ENCODE results near the gene DYRK2.

DYRK2 gene

GRCh38 chr12:67661311-67662021 lies 12.9 kb downstream of the DYRK2 start:
- H4K20me1 ChIP-seq (ENCODE audit: insufficient read depth, low read length), result no peaks in the 10 kb centered on the region
- no peak for TF ChIP-seq EZH2phosphoT487 (IDR thresholded peaks at IDR 0.05; ENCODE audit: low read length)
- TF ChIP-seq CTCF (IDR thresholded peaks at IDR 0.05; ENCODE audit: low read length), result no peak
- no peak for TF ChIP-seq EZH2 (optimal IDR thresholded peaks at IDR 0.05; ENCODE audit: low read depth, low read length)
- no peak overlapping the region for H3K27ac ChIP-seq (ENCODE audit: low read length)
- no peak for DNase-seq
- no peak overlapping the region for H3K9ac ChIP-seq (ENCODE audit: low read length)
- H3K4me1 ChIP-seq (ENCODE audit: low read length), result no peaks in the 10 kb centered on the region
- H3F3A ChIP-seq (ENCODE audit: insufficient read depth, low read length), result no peaks in the 10 kb centered on the region
- no peak overlapping the region for H3K4me2 ChIP-seq (ENCODE audit: low read depth, low read length)
- peaks cover 14% of the 10 kb centered on the region; the same call in 1 of the 2 replicates for H3K36me3 ChIP-seq (replicated peaks; ENCODE audit: insufficient read depth, low read length)
- H3K9me3 ChIP-seq (replicated peaks; ENCODE audit: insufficient read depth, low read length), result no peaks in the 10 kb centered on the region
- H3K27me3 ChIP-seq (replicated peaks; ENCODE audit: insufficient read depth, low read length), result no peaks in the 10 kb centered on the region
- H3K79me2 ChIP-seq (ENCODE audit: low read length), result peaks cover 61% of the 10 kb centered on the region
- H3K9me2 ChIP-seq (replicated peaks; ENCODE audit: insufficient read depth, low read length), result no peaks in the 10 kb centered on the region
- H2AFZ ChIP-seq (ENCODE audit: low read length), result no peak overlapping the region
- H3K4me3 ChIP-seq (ENCODE audit: low read length), result no peak overlapping the region

- Histone ChIP-seq H3K4me1 (ENCODE audit: low read length) (no peaks in the 10 kb centered on the region), H4K20me1 (ENCODE audit: insufficient read depth, low read length) (no peaks in the 10 kb centered on the region), H3K79me2 (ENCODE audit: low read length) (peaks cover 46% of the 10 kb centered on the region), H3K36me3 (replicated peaks; ENCODE audit: insufficient read depth, low read length) (peaks cover 7% of the 10 kb centered on the region; the same call in 1 of the 2 replicates), H3K9me2 (replicated peaks; ENCODE audit: insufficient read depth, low read length) (no peaks in the 10 kb centered on the region), H3K4me2 (ENCODE audit: low read depth, low read length) (no peak overlapping the region), H3K27me3 (replicated peaks; ENCODE audit: insufficient read depth, low read length) (no peaks in the 10 kb centered on the region), H2AFZ (ENCODE audit: low read length) (no peak overlapping the region), H3K4me3 (ENCODE audit: low read length) (no peak overlapping the region), H3F3A (ENCODE audit: insufficient read depth, low read length) (no peaks in the 10 kb centered on the region), H3K9ac (ENCODE audit: low read length) (no peak overlapping the region), H3K27ac (ENCODE audit: low read length) (no peak overlapping the region), H3K9me3 (replicated peaks; ENCODE audit: insufficient read depth, low read length) (no peaks in the 10 kb centered on the region)
- DNase-seq, result no peak
- no peak for TF ChIP-seq CTCF (IDR thresholded peaks at IDR 0.05; ENCODE audit: low read length)
- no peak for TF ChIP-seq EZH2phosphoT487 (IDR thresholded peaks at IDR 0.05; ENCODE audit: low read length)
- no peak for TF ChIP-seq EZH2 (optimal IDR thresholded peaks at IDR 0.05; ENCODE audit: low read depth, low read length)
These were observed 14.5 kb downstream of the DYRK2 start for GRCh38 chr12:67662910-67663538.

- no peaks in the 10 kb centered on the region for H3K4me1 ChIP-seq (ENCODE audit: low read length)
- no peak for TF ChIP-seq EZH2 (optimal IDR thresholded peaks at IDR 0.05; ENCODE audit: low read depth, low read length)
- no peak for TF ChIP-seq EZH2phosphoT487 (IDR thresholded peaks at IDR 0.05; ENCODE audit: low read length)
- TF ChIP-seq CTCF (IDR thresholded peaks at IDR 0.05; ENCODE audit: low read length), result no peak
- H3K4me2 ChIP-seq (ENCODE audit: low read depth, low read length), result no peak overlapping the region
- H3K27ac ChIP-seq (ENCODE audit: low read length), result no peak overlapping the region
- no peaks in the 10 kb centered on the region for H4K20me1 ChIP-seq (ENCODE audit: insufficient read depth, low read length)
- H2AFZ ChIP-seq (ENCODE audit: low read length), result no peak overlapping the region
- H3K9ac ChIP-seq (ENCODE audit: low read length), result no peak overlapping the region
- H3F3A ChIP-seq (ENCODE audit: insufficient read depth, low read length), result no peaks in the 10 kb centered on the region
- no peaks in the 10 kb centered on the region for H3K27me3 ChIP-seq (replicated peaks; ENCODE audit: insufficient read depth, low read length)
- no peaks in the 10 kb centered on the region for H3K9me3 ChIP-seq (replicated peaks; ENCODE audit: insufficient read depth, low read length)
- no peak overlapping the region for H3K4me3 ChIP-seq (ENCODE audit: low read length)
- no peaks in the 10 kb centered on the region for H3K9me2 ChIP-seq (replicated peaks; ENCODE audit: insufficient read depth, low read length)
- DNase-seq, result no peak
- H3K79me2 ChIP-seq (ENCODE audit: low read length), result peaks cover 36% of the 10 kb centered on the region
- peaks cover 5% of the 10 kb centered on the region; the same call in 1 of the 2 replicates for H3K36me3 ChIP-seq (replicated peaks; ENCODE audit: insufficient read depth, low read length)
These were observed 15.6 kb downstream of the DYRK2 start for GRCh38 chr12:67664171-67664570.
